Activated CD4-positive, alpha-beta T cell treated with anti-CD3 and anti-CD28 coated beads, Interleukin-2, amount 10 ng/mL, durations not matched to agents 24 days and 14 days (primary cell): ENCODE data around the gene PPIL4. TPM values are rescaled to one million over a fixed set of nuclear protein-coding genes. Genes with fewer than 3 reads are reported as not detected.
"Not testable (repeated sequence)": the region's sequence is repeated elsewhere in the genome, so short reads cannot be mapped to it uniquely, and the experiment has no call there.

Experiments
- DNase-seq: peaks from one replicate; pipeline ENCODE4 v3.0.0; 2022
- H3K27ac Mint-ChIP-seq: one replicate; pipeline ENCODE4 v1.8.0; 2022; ENCODE audit warnings: mild to moderate bottlenecking, mixed read lengths
- H3K27me3 Mint-ChIP-seq: one replicate; pipeline ENCODE4 v1.8.0; 2022; ENCODE audit warnings: mixed read lengths
- H3K36me3 Mint-ChIP-seq: one replicate; pipeline ENCODE4 v1.8.0; 2022; ENCODE audit warnings: low read depth, mild to moderate bottlenecking, mixed read lengths
- H3K4me1 Mint-ChIP-seq: one replicate; pipeline ENCODE4 v1.8.0; 2021; ENCODE audit warnings: mixed read lengths
- H3K4me3 Mint-ChIP-seq: one replicate; pipeline ENCODE4 v1.8.0; 2022; ENCODE audit warnings: mild to moderate bottlenecking, moderate library complexity, mixed read lengths
- H3K9me3 Mint-ChIP-seq: one replicate; pipeline ENCODE4 v1.8.0; 2021; ENCODE audit warnings: mixed read lengths
- intact Hi-C: fragments of 100-400 bp; cut with micrococcal nuclease; formaldehyde crosslinking; loops from one replicate; pipeline ENCODE4 v1.15.1; 2023
- total RNA-seq: library from RNA; stranded (reverse); gene quantifications from 2 replicates; pipeline ENCODE4 v1.2.3, GENCODE V29; 2022

PPIL4 gene
- total RNA-seq, 1 donor from 2014 or later: 28.4 TPM

- H3K36me3 Mint-ChIP-seq: peaks cover 46% of the 10 kb centered on the region
- no peaks in the 10 kb centered on the region for H3K9me3 Mint-ChIP-seq
- H3K27ac Mint-ChIP-seq: peak overlapping the region; percentile 92
- peak; percentile 83 for DNase-seq
- intact Hi-C loops: loop anchor here (1.0 to 5.0 kb wide), 5 partner anchors 13 to 476 kb away; partner anchors contain the start of gene ZC3H12D
- H3K4me3 Mint-ChIP-seq: peak overlapping the region; percentile 33
- no peaks in the 10 kb centered on the region for H3K27me3 Mint-ChIP-seq
- peaks cover 41% of the 10 kb centered on the region for H3K4me1 Mint-ChIP-seq
Observed at GRCh38 chr6:149508485-149508884, 37.4 kb downstream of the PPIL4 start.

GRCh38 chr6:149503872-149504271, 42.0 kb downstream of the PPIL4 start:
- intact Hi-C loops: no loop called here
- Mint-ChIP-seq H3K9me3 (no peaks in the 10 kb centered on the region), H3K27ac (peak overlapping the region; percentile 76), H3K4me3 (no peak overlapping the region), H3K4me1 (peaks cover 48% of the 10 kb centered on the region), H3K36me3 (peaks cover 45% of the 10 kb centered on the region), H3K27me3 (no peaks in the 10 kb centered on the region)
- no peak for DNase-seq

- intact Hi-C loops: no loop called here
- DNase-seq: no peak
- Mint-ChIP-seq H3K9me3 (no peaks in the 10 kb centered on the region), H3K27ac (no peak overlapping the region), H3K36me3 (peaks cover 41% of the 10 kb centered on the region), H3K4me3 (no peak overlapping the region), H3K27me3 (no peaks in the 10 kb centered on the region), H3K4me1 (peaks cover 44% of the 10 kb centered on the region)
Observed at GRCh38 chr6:149503276-149503675, 42.6 kb downstream of the PPIL4 start.

- intact Hi-C loops: no loop called here
- peak overlapping the region; percentile 37 for H3K27ac Mint-ChIP-seq
Observed at GRCh38 chr6:149501768-149502167, 44.1 kb downstream of the PPIL4 start.

GRCh38 chr6:149501201-149501600, 44.6 kb downstream of the PPIL4 start:
- H3K4me1 Mint-ChIP-seq: peaks cover 51% of the 10 kb centered on the region
- intact Hi-C loops: no loop called here

More at GRCh38 chr6:149501768-149502167, 44.1 kb downstream of the PPIL4 start:
- H3K9me3 Mint-ChIP-seq: no peaks in the 10 kb centered on the region
- peaks cover 34% of the 10 kb centered on the region for H3K36me3 Mint-ChIP-seq
- no peak overlapping the region for H3K4me3 Mint-ChIP-seq
- H3K27me3 Mint-ChIP-seq: no peaks in the 10 kb centered on the region
- no peak for DNase-seq
- H3K4me1 Mint-ChIP-seq: peaks cover 46% of the 10 kb centered on the region

GRCh38 chr6:149500096-149500495, 45.7 kb downstream of the PPIL4 start:
- H3K27ac Mint-ChIP-seq: peak overlapping the region; percentile 71
- peaks cover 23% of the 10 kb centered on the region for H3K36me3 Mint-ChIP-seq
- no peak overlapping the region for H3K4me3 Mint-ChIP-seq
- intact Hi-C loops: no loop called here
- peaks cover 57% of the 10 kb centered on the region for H3K4me1 Mint-ChIP-seq
- H3K9me3 Mint-ChIP-seq: no peaks in the 10 kb centered on the region
- no peaks in the 10 kb centered on the region for H3K27me3 Mint-ChIP-seq
- no peak for DNase-seq

More at GRCh38 chr6:149501201-149501600, 44.6 kb downstream of the PPIL4 start:
- no peak for DNase-seq
- peaks cover 34% of the 10 kb centered on the region for H3K36me3 Mint-ChIP-seq
- no peaks in the 10 kb centered on the region for H3K27me3 Mint-ChIP-seq
- H3K4me3 Mint-ChIP-seq: no peak overlapping the region
- peak overlapping the region; percentile 78 for H3K27ac Mint-ChIP-seq
- H3K9me3 Mint-ChIP-seq: no peaks in the 10 kb centered on the region

GRCh38 chr6:149499066-149499465, 46.8 kb downstream of the PPIL4 start:
- peak overlapping the region; percentile 48 for H3K27ac Mint-ChIP-seq
- no peak overlapping the region for H3K4me3 Mint-ChIP-seq
- intact Hi-C loops: loop anchor here (5.0 kb wide), 4 partner anchors 182 to 422 kb away; partner anchors contain the start of gene TAB2
- DNase-seq: peak; percentile 38
- no peaks in the 10 kb centered on the region for H3K9me3 Mint-ChIP-seq
- H3K27me3 Mint-ChIP-seq: no peaks in the 10 kb centered on the region
- peaks cover 63% of the 10 kb centered on the region for H3K4me1 Mint-ChIP-seq
- H3K36me3 Mint-ChIP-seq: peaks cover 17% of the 10 kb centered on the region

GRCh38 chr6:149497365-149497764, 48.5 kb downstream of the PPIL4 start:
- no peaks in the 10 kb centered on the region for H3K9me3 Mint-ChIP-seq
- H3K4me3 Mint-ChIP-seq: peak overlapping the region; percentile 74
- peaks cover 14% of the 10 kb centered on the region for H3K36me3 Mint-ChIP-seq
- peaks cover 69% of the 10 kb centered on the region for H3K4me1 Mint-ChIP-seq
- DNase-seq: peak; percentile 66
- no peaks in the 10 kb centered on the region for H3K27me3 Mint-ChIP-seq
- intact Hi-C loops: loop anchor here (5.0 kb wide), 4 partner anchors 180 to 420 kb away; partner anchors contain the start of gene TAB2
- peak overlapping the region; percentile 96 for H3K27ac Mint-ChIP-seq

- intact Hi-C loops: loop anchor here (5.0 kb wide), 4 partner anchors 179 to 419 kb away; partner anchors contain the start of gene TAB2
- H3K9me3 Mint-ChIP-seq, H3K27me3 Mint-ChIP-seq: not testable (repeated sequence)
- DNase-seq: peak; percentile 71
- Mint-ChIP-seq H3K4me1 (peaks cover 66% of the 10 kb centered on the region), H3K36me3 (peaks cover 11% of the 10 kb centered on the region), H3K4me3 (peak overlapping the region; percentile 74), H3K27ac (peak overlapping the region; percentile 96)
Observed at GRCh38 chr6:149496597-149496996, 49.2 kb downstream of the PPIL4 start.

- Mint-ChIP-seq H3K27ac (peak overlapping the region; percentile 96), H3K4me1 (peaks cover 66% of the 10 kb centered on the region), H3K4me3 (peak overlapping the region; percentile 74)
- intact Hi-C loops: loop anchor here (1.0 to 5.0 kb wide), 7 partner anchors 10 to 462 kb away; partner anchors contain the start of genes TAB2 and ZC3H12D
- not testable (repeated sequence) for H3K27me3 Mint-ChIP-seq, H3K9me3 Mint-ChIP-seq, H3K36me3 Mint-ChIP-seq
- peak; percentile 79 for DNase-seq
Observed at GRCh38 chr6:149495349-149496016, 50.4 kb downstream of the PPIL4 start.

- peak overlapping the region; percentile 74 for H3K4me3 Mint-ChIP-seq
- intact Hi-C loops: loop anchor here (1.0 to 5.0 kb wide), 7 partner anchors 10 to 462 kb away; partner anchors contain the start of genes TAB2 and ZC3H12D
- H3K27ac Mint-ChIP-seq: peak overlapping the region; percentile 96
- DNase-seq: peak; percentile 90
- H3K4me1 Mint-ChIP-seq: peaks cover 61% of the 10 kb centered on the region
- H3K27me3 Mint-ChIP-seq, H3K36me3 Mint-ChIP-seq, H3K9me3 Mint-ChIP-seq: not testable (repeated sequence)
Observed at GRCh38 chr6:149494810-149495209, 51.0 kb downstream of the PPIL4 start.

GRCh38 chr6:149493761-149494320, 52.0 kb downstream of the PPIL4 start:
- Mint-ChIP-seq H3K4me3 (no peak overlapping the region), H3K27me3 (no peaks in the 10 kb centered on the region), H3K4me1 (peaks cover 63% of the 10 kb centered on the region), H3K36me3 (no peaks in the 10 kb centered on the region), H3K9me3 (no peaks in the 10 kb centered on the region), H3K27ac (peak overlapping the region; percentile 96)
- DNase-seq: no peak
- intact Hi-C loops: no loop called here

GRCh38 chr6:149492798-149493343, 53.0 kb downstream of the PPIL4 start:
- no peaks in the 10 kb centered on the region for H3K36me3 Mint-ChIP-seq
- no peaks in the 10 kb centered on the region for H3K9me3 Mint-ChIP-seq
- H3K27ac Mint-ChIP-seq: peak overlapping the region; percentile 96
- H3K4me1 Mint-ChIP-seq: peaks cover 65% of the 10 kb centered on the region
- DNase-seq: no peak
- H3K4me3 Mint-ChIP-seq: no peak overlapping the region
- no peaks in the 10 kb centered on the region for H3K27me3 Mint-ChIP-seq
- intact Hi-C loops: no loop called here

- DNase-seq: no peak
- H3K36me3 Mint-ChIP-seq: no peaks in the 10 kb centered on the region
- H3K4me1 Mint-ChIP-seq: peaks cover 51% of the 10 kb centered on the region
- H3K4me3 Mint-ChIP-seq: no peak overlapping the region
- no peaks in the 10 kb centered on the region for H3K9me3 Mint-ChIP-seq
- H3K27me3 Mint-ChIP-seq: no peaks in the 10 kb centered on the region
- intact Hi-C loops: no loop called here
- H3K27ac Mint-ChIP-seq: peak overlapping the region; percentile 42
Observed at GRCh38 chr6:149489967-149490366, 55.9 kb downstream of the PPIL4 start.
